NCI-H1436 treated with DMSO at 0.1 percent for 48 hours (cell line): Measurements from ENCODE around the gene TXNRD1.
"Not testable (repeated sequence)": the region's sequence is repeated elsewhere in the genome, so short reads cannot be mapped to it uniquely, and the experiment has no call there.

Source experiments
- DNase-seq: peaks from one replicate; lab custom pipeline; 2025; lab: John Stamatoyannopoulos, UW

Gene TXNRD1

GRCh38 chr12:104215638-104216297 lies at the start of gene TXNRD1:
Gene TXNRD1, plus strand, starts transcription at chr12:104215779. Its CDS starts 24 bp downstream, at chr12:104215803.
- DNase-seq = no peak

GRCh38 chr12:104165801-104166200 lies 49.8 kb upstream of the TXNRD1 start:
- DNase-seq = no peak

- DNase-seq = no peak
Observed at GRCh38 chr12:104166465-104166864, 49.1 kb upstream of the TXNRD1 start.

- no peak for DNase-seq
Observed at GRCh38 chr12:104167519-104168458, 47.8 kb upstream of the TXNRD1 start.

GRCh38 chr12:104168596-104168995 lies 47.0 kb upstream of the TXNRD1 start:
- DNase-seq = no peak

- no peak for DNase-seq
Observed at GRCh38 chr12:104171785-104172569, 43.6 kb upstream of the TXNRD1 start.

GRCh38 chr12:104172570-104172947 lies 43.0 kb upstream of the TXNRD1 start:
- no peak for DNase-seq

- DNase-seq = not testable (repeated sequence)
Observed at GRCh38 chr12:104173804-104174203, 41.8 kb upstream of the TXNRD1 start.

GRCh38 chr12:104175726-104176247 lies 39.8 kb upstream of the TXNRD1 start:
- DNase-seq = no peak

GRCh38 chr12:104177336-104177662 lies 38.3 kb upstream of the TXNRD1 start:
- no peak for DNase-seq

- DNase-seq = no peak
Observed at GRCh38 chr12:104177663-104178501, 37.7 kb upstream of the TXNRD1 start.

GRCh38 chr12:104180374-104180773 lies 35.2 kb upstream of the TXNRD1 start:
- no peak for DNase-seq

- no peak for DNase-seq
Observed at GRCh38 chr12:104181313-104181712, 34.3 kb upstream of the TXNRD1 start.

- no peak for DNase-seq
Observed at GRCh38 chr12:104182144-104182543, 33.4 kb upstream of the TXNRD1 start.

GRCh38 chr12:104182621-104183378 lies 32.8 kb upstream of the TXNRD1 start:
- no peak for DNase-seq

GRCh38 chr12:104183443-104183842 lies 32.1 kb upstream of the TXNRD1 start:
- no peak for DNase-seq

GRCh38 chr12:104187446-104188155 lies 28.0 kb upstream of the TXNRD1 start:
- no peak for DNase-seq

- DNase-seq = no peak
Observed at GRCh38 chr12:104188534-104188933, 27.0 kb upstream of the TXNRD1 start.

GRCh38 chr12:104189915-104190555 lies 25.5 kb upstream of the TXNRD1 start:
- no peak for DNase-seq
